SH-SY5Y (cell line): Measurements from ENCODE around the gene AK2.

Experiments
- GATA2 ChIP-seq: IDR thresholded peaks from 2 replicates; pipeline ENCODE4 v1.6.1; 2011; ENCODE audit warnings: mild to moderate bottlenecking, low read depth, low read length
- GATA3 ChIP-seq: IDR thresholded peaks from 2 replicates; pipeline ENCODE4 v1.6.1; 2011; ENCODE audit warnings: low read depth, mild to moderate bottlenecking, low read length, moderate library complexity

AK2 gene

GRCh38 chr1:32960819-32961355 lies 75.8 kb downstream of the AK2 start:
- TF ChIP-seq GATA3 = no peak
- no peak for TF ChIP-seq GATA2

- TF ChIP-seq GATA3 = no peak
- TF ChIP-seq GATA2 = no peak
These were observed 76.3 kb downstream of the AK2 start for GRCh38 chr1:32960342-32960741.

DNA sequence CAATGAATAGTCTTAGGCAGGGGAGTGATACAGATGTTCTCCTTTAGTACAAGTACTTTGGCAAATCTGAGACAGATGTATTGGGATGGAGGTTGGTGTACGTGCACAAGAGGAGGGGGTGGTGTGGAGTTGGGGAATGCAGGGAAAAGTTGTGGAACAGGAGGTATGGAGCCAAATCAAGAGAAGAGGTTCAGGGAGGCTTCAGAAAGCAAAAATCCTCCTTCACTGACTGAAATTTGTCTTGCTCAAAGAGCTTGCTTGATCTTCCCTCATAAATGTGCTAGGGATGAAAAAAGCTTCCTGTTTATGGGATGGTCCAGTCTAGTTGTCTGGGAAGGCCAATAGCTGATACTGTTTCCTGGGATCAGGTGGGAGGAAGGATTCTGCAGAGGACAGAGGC lies 77.9 kb downstream of the AK2 start:
- TF ChIP-seq GATA2 (no peak), GATA3 (no peak)
